Tibial nerve (tissue), 4 donors: Measurements from ENCODE around the gene PC.

Experiments used
- EP300 ChIP-seq, 2 donors: sonication (generic); formaldehyde crosslinking; IDR thresholded peaks; one replicate each; pipeline ENCODE4 v1.6.1; 2017; ENCODE audit warnings: antibody characterized with exemption in 2 of 2, mild to moderate bottlenecking in 1 of 2
- TF ChIP-seq, protein P1 (sequence below), 5 experiments: fragments of 200-600 bp in 3 of 5; fragments of 450-650 bp in 2 of 5; sonication (generic) in 3 of 5; IDR thresholded peaks; one replicate each; pipeline ENCODE4 v1.5.1; 2016 to 2019; ENCODE audit warnings: antibody characterized with exemption in 5 of 5, mild to moderate bottlenecking in 3 of 5, moderate library complexity in 2 of 5

DNA sequence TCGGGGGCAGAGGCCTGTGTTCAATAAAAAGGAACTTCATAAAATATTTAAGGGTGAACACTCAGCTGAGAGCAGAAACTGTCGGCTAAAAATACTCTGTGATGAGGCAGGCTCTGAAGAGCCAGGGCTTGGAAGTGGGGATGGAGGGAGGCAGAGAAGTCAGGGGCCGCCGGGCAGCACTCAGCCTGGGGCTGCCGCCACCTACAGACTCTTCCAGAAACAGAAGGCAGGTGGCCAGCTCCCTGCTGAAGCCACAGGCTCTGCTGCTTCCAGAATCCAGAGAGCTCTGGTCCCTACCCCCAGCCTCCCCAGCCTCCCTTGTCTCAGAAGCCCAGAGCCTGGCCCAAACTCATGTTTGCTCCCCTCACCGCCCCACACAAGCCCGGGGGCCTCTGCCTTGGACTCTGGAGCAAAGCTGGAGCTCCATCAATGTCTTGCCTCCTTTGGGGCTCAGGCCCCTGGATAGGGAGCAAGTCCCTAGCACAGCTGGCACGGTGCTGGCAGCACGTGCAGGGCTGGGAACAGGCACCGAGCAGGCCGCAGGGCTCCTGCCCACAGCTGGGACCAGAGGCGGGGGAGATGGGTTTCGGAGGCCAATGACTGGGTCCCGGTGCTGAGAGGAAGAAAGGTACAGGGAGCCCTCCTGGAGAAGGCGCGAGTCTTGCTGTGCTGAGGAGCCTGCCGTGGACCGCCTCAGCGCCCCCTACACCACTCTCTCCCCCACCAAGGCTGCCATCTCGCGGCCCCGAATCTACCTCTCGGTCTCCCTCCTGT, 93.1 kb downstream of the PC start:
- TF ChIP-seq, protein P1, sequence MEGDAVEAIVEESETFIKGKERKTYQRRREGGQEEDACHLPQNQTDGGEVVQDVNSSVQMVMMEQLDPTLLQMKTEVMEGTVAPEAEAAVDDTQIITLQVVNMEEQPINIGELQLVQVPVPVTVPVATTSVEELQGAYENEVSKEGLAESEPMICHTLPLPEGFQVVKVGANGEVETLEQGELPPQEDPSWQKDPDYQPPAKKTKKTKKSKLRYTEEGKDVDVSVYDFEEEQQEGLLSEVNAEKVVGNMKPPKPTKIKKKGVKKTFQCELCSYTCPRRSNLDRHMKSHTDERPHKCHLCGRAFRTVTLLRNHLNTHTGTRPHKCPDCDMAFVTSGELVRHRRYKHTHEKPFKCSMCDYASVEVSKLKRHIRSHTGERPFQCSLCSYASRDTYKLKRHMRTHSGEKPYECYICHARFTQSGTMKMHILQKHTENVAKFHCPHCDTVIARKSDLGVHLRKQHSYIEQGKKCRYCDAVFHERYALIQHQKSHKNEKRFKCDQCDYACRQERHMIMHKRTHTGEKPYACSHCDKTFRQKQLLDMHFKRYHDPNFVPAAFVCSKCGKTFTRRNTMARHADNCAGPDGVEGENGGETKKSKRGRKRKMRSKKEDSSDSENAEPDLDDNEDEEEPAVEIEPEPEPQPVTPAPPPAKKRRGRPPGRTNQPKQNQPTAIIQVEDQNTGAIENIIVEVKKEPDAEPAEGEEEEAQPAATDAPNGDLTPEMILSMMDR (IDR thresholded peaks at IDR 0.05) = no peak
- no peak for TF ChIP-seq EP300 (IDR thresholded peaks at IDR 0.05)
